GM18507 (cell line): Measurements from ENCODE around the gene FAM89B.

Source experiments
- DNase-seq: peaks from one replicate; pipeline ENCODE4 v3.0.0; 2011; ENCODE audit warnings: low read depth; ENCODE audit not compliant: insufficient read length; ENCODE audit errors: extremely low spot score
- FAIRE-seq: peaks from 2 replicates; lab custom pipeline; 2011; peaks lifted over from hg19 to GRCh38; lab: Jason Lieb, UNC

FAM89B gene

DNA sequence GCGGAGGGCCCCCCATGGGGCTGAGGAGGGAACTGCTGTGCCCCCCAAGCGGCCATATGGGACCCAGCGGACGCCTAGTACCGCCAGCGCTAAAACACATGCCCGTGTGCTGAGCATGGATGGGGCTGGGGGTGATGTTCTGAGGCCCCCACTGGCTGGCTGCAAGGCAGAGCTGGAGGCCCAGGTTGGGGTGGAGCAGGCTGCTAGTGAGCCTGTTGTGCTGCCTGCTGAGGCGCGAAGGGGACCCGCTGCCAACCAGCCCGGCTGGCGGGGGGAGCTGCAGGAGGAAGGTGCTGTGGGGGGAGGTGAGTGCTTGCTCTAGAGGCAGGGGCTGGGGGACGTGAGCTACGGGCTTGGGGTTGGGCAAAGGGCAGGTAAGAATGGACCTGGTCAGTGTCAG is 46.4 kb downstream of the FAM89B start:
- no peak for DNase-seq
- FAIRE-seq: no peak

DNA sequence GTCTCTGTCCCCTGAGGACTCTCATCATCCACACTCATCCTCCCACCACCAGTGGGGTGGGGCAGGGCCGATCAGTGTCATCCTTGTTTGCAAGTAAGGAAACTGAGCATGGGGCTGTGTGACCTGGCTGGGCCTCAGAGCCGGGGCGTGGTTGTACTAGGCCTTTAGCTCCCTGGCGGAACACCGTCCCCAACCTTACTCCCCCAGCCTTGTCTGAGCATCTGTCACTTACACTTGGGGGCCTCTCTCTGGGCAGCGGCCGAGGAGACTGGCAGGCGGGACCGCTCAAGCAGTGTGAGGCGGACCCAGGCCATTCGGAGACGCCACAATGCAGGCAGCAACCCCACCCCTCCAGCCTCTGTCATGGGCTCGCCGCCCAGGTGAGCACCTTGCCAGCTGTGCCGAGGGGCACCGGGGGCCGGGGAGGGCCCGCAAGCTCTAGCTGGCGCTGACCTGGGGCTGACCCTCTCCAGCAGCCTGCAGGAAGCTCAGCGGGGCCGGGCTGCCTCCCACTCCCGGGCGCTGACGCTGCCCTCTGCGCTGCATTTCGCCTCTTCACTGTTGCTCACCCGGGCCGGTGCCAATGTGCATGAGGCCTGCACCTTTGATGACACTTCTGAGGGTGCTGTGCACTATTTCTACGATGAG is 47.1 kb downstream of the FAM89B start:
- DNase-seq (no peak), FAIRE-seq (no peak)

DNA sequence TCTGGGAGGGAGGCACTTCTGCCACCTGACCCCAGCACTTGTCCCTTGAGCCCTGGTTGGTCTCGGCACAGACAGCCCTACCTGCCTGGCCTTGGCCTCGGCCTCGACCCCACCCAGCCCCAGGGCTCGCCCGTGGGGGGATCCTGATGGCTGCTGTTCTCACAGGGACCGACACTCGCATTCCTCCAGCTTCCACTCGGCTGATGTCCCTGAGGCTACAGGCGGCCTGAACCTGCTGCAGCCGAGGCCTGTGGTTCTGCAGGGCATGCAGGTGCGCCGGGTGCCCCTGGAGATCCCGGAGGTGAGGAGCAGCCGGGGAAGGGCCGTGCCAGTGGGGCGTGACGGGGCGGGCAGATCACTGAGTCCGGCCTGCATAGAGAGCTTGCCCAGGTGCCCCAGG is 48.3 kb downstream of the FAM89B start:
- no peak for DNase-seq
- FAIRE-seq: no peak

- no peak for DNase-seq
- no peak for FAIRE-seq
Measured at GRCh38 chr11:65621460-65621859, 49.1 kb downstream of the FAM89B start.

- DNase-seq (no peak), FAIRE-seq (no peak)
Measured at GRCh38 chr11:65622011-65622410, 49.7 kb downstream of the FAM89B start.

DNA sequence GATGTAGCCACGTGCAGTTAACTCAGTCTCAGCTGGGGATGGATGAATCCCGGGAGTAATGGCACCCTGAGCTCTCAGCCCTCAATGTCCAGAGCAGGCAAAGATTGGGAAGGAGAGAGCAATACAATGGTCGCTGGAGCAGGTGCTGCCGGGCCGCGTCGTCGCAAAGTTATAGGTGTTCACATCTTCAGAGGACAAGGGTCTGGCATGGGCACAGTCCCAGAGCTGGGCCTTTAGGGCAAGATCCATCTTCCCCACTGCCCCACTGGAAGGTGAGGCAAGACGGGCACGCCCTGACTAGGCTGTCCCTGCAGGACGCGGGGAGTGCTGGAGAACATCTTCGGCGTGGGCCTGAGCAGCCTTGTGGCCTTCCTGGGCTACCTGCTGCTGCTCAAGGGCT is 50.8 kb downstream of the FAM89B start:
- DNase-seq (no peak), FAIRE-seq (no peak)
